IMR-90 (cell line): ENCODE data around the gene NDUFA3. TPM values are rescaled to one million over a fixed set of nuclear protein-coding genes. Genes with fewer than 3 reads are reported as not detected.
A peak's percentile ranks its signal among the peaks of the same experiment; 100 is the strongest.
"Not testable (repeated sequence)": the region's sequence is repeated elsewhere in the genome, so short reads cannot be mapped to it uniquely, and the experiment has no call there.

Experiments used
- ATAC-seq: fragments of 200-7000 bp; cut with Tn5 transposase; 2 replicates; pipeline ENCODE4 v1.9.1; 2020; ENCODE audit warnings: low read depth, mild to moderate bottlenecking, moderate library complexity
- BruUV-seq: library from RNA; stranded (reverse); fragments of 400-500 nt; replicated peaks from 2 replicates; lab custom pipeline; 2021; lab: Mats Ljungman, UMichigan
- CTCF ChIA-PET: fragments of 300-600 bp; formaldehyde crosslinking; extraction: SDS; loops from one replicate; lab custom pipeline; 2021; ENCODE audit warnings: antibody characterized with exemption; lab: Yijun Ruan, JAX
- POLR2A ChIA-PET: fragments of 300-600 bp; sonication (Branson Sonifier 250); formaldehyde crosslinking; loops from one replicate; lab custom pipeline; 2022; ENCODE audit warnings: antibody characterized with exemption; ENCODE audit not compliant: unreplicated experiment; lab: Charles Lee
- DNase-seq: peaks from one replicate; pipeline ENCODE4 v3.0.0; 2013
- H2AFZ ChIP-seq: replicated peaks from 2 replicates; pipeline ENCODE3; 2013; ENCODE audit warnings: low read length, mild to moderate bottlenecking; ENCODE audit not compliant: poor library complexity
- H2AK5ac ChIP-seq: 2 replicates; pipeline ENCODE4 v1.6.1; 2013; ENCODE audit warnings: low read depth, low read length, inconsistent platforms
- H2AK9ac ChIP-seq: replicated peaks from 2 replicates; pipeline ENCODE3; 2013; ENCODE audit warnings: mild to moderate bottlenecking, low read depth, low read length, moderate library complexity; ENCODE audit not compliant: poor library complexity
- H2BK120ac ChIP-seq: 2 replicates; pipeline ENCODE4 v1.6.1; 2013; ENCODE audit warnings: low read depth, low read length, inconsistent platforms
- H2BK15ac ChIP-seq: 3 replicates; pipeline ENCODE4 v1.6.1; 2013; ENCODE audit warnings: low read depth, low read length, inconsistent platforms
- H2BK20ac ChIP-seq: 2 replicates; pipeline ENCODE4 v1.6.1; 2013; ENCODE audit warnings: low read depth, mild to moderate bottlenecking, inconsistent platforms, low read length, moderate library complexity
- H2BK5ac ChIP-seq: 2 replicates; pipeline ENCODE4 v1.6.1; 2013; ENCODE audit warnings: mild to moderate bottlenecking, low read depth, low read length, inconsistent platforms; ENCODE audit not compliant: poor library complexity, severe bottlenecking
- H3K14ac ChIP-seq: replicated peaks from 2 replicates; pipeline ENCODE4 v1.6.1; 2013; ENCODE audit warnings: low read depth, low read length, inconsistent platforms
- H3K18ac ChIP-seq: 2 replicates; pipeline ENCODE4 v1.6.1; 2013; ENCODE audit warnings: low read depth, low read length, control low read depth
- H3K23ac ChIP-seq: 2 replicates; pipeline ENCODE4 v1.6.1; 2013; ENCODE audit warnings: low read depth, low read length, inconsistent platforms
- H3K27ac ChIP-seq: 2 replicates; pipeline ENCODE4 v1.5.1; 2013; ENCODE audit warnings: mild to moderate bottlenecking, control low read depth, low read length; ENCODE audit not compliant: insufficient read depth
- H3K27me3 ChIP-seq: 2 replicates; pipeline ENCODE4 v1.6.1; 2013; ENCODE audit warnings: low read length; ENCODE audit not compliant: control insufficient read depth, insufficient read depth
- H3K36me3 ChIP-seq: 2 replicates; pipeline ENCODE4 v1.6.1; 2013; ENCODE audit warnings: low read length, mixed read lengths; ENCODE audit not compliant: control insufficient read depth, insufficient read depth
- H3K4ac ChIP-seq: 2 replicates; pipeline ENCODE4 v1.6.1; 2013; ENCODE audit warnings: low read depth, low read length, inconsistent platforms
- H3K4me1 ChIP-seq: 2 replicates; pipeline ENCODE4 v1.6.1; 2013; ENCODE audit warnings: low read length, mixed read lengths; ENCODE audit not compliant: control insufficient read depth, insufficient read depth
- H3K4me2 ChIP-seq: 2 replicates; pipeline ENCODE4 v1.6.1; 2013; ENCODE audit warnings: low read depth, mild to moderate bottlenecking, control low read depth, low read length, moderate library complexity
- H3K4me3 ChIP-seq: 2 replicates; pipeline ENCODE4 v1.5.1; 2013; ENCODE audit warnings: low read depth, mild to moderate bottlenecking, control low read depth, low read length, moderate library complexity; ENCODE audit not compliant: insufficient read depth
- H3K56ac ChIP-seq: 2 replicates; pipeline ENCODE4 v1.6.1; 2013; ENCODE audit warnings: low read length, inconsistent platforms; ENCODE audit not compliant: insufficient read depth; ENCODE audit errors: extremely low read depth
- H3K79me1 ChIP-seq, 2 experiments: 2 replicates each; pipeline ENCODE4 v1.6.1; 2013; ENCODE audit warnings: low read length in 2 of 2, inconsistent platforms in 1 of 2, low read depth in 1 of 2
- H3K9ac ChIP-seq: 2 replicates; pipeline ENCODE4 v1.6.1; 2013; ENCODE audit warnings: low read depth, low read length, control low read depth
- H3K9me1 ChIP-seq: 2 replicates; pipeline ENCODE4 v1.6.1; 2013; ENCODE audit warnings: low read length, inconsistent platforms; ENCODE audit not compliant: insufficient read depth
- H3K9me3 ChIP-seq: 2 replicates; pipeline ENCODE4 v1.6.1; 2013; ENCODE audit warnings: low read length; ENCODE audit not compliant: control insufficient read depth, insufficient read depth
- H4K20me1 ChIP-seq: 2 replicates; pipeline ENCODE4 v1.6.1; 2013; ENCODE audit warnings: low read length, inconsistent platforms; ENCODE audit not compliant: insufficient read depth
- H4K5ac ChIP-seq: 2 replicates; pipeline ENCODE4 v1.6.1; 2013; ENCODE audit warnings: mild to moderate bottlenecking, low read depth, low read length, control low read depth
- H4K8ac ChIP-seq, 2 experiments: 2 replicates each; pipeline ENCODE4 v1.6.1; 2013; ENCODE audit warnings: low read depth in 2 of 2, low read length in 2 of 2, control low read depth in 1 of 2, inconsistent platforms in 1 of 2
- H4K91ac ChIP-seq: 2 replicates; pipeline ENCODE4 v1.6.1; 2013; ENCODE audit warnings: low read depth, low read length, inconsistent platforms; ENCODE audit not compliant: insufficient read depth
- CTCF ChIP-seq: conservative IDR thresholded peaks from 2 replicates; pipeline ENCODE4 v1.5.1; 2012; ENCODE audit warnings: mild to moderate bottlenecking, low read depth, low read length, improper control_type of control experiment
- MAZ ChIP-seq: IDR thresholded peaks from 2 replicates; pipeline ENCODE4 v1.6.1; 2012; ENCODE audit warnings: low read depth, mild to moderate bottlenecking, low read length, improper control_type of control experiment, moderate library complexity, borderline replicate concordance
- MXI1 ChIP-seq: IDR thresholded peaks from 2 replicates; pipeline ENCODE4 v1.6.1; 2012; ENCODE audit warnings: low read depth, mild to moderate bottlenecking, low read length, moderate library complexity, borderline replicate concordance
- WGBS, 2 experiments: methylation state at CpG; one replicate each; pipeline versions ENCODE4 v1.1.5 to v1.1.7; 2013; ENCODE audit warnings: missing lambda C conversion rate in 2 of 2; ENCODE audit not compliant: insufficient read length in 1 of 2; ENCODE audit errors: extremely low coverage in 2 of 2; 5-methylcytosine and 5-hydroxymethylcytosine counted together
- dilution Hi-C: fragments of 300-500 bp; cut with HindIII; formaldehyde crosslinking; loops from one replicate; pipeline ENCODE4 v1.14.3; 2018; ENCODE audit warnings: low sequenced_read_pairs; ENCODE audit not compliant: unreplicated experiment
- in situ Hi-C: fragments of 300-500 bp; cut with MboI; formaldehyde crosslinking; loops from 3 replicates; pipeline ENCODE4 v1.14.3; 2019; ENCODE audit warnings: low sequenced_read_pairs, inconsistent platforms, mixed read lengths
- intact Hi-C: fragments of 100-400 bp; cut with micrococcal nuclease; formaldehyde crosslinking; loops from 2 replicates; pipeline ENCODE4 v1.10.0; 2022
- polyA plus RNA-seq, 3 experiments: library from polyadenylated mRNA; depleted of rRNA; stranded (reverse); fragments of >200 nt; gene quantifications; 2 replicates each; pipeline ENCODE4 v1.2.3, GENCODE V29; 2012; ENCODE audit warnings: low replicate concordance in 1 of 3
- total RNA-seq: library from RNA; depleted of rRNA; stranded (reverse); fragments of >200 nt; gene quantifications from 2 replicates; pipeline ENCODE4 v1.2.3, GENCODE V29; 2012

The NDUFA3 gene
- total and polyA plus RNA-seq, 2 of the 4 experiments (the other 2 are of a cell fraction): 7.9 to 85.0 TPM

DNA sequence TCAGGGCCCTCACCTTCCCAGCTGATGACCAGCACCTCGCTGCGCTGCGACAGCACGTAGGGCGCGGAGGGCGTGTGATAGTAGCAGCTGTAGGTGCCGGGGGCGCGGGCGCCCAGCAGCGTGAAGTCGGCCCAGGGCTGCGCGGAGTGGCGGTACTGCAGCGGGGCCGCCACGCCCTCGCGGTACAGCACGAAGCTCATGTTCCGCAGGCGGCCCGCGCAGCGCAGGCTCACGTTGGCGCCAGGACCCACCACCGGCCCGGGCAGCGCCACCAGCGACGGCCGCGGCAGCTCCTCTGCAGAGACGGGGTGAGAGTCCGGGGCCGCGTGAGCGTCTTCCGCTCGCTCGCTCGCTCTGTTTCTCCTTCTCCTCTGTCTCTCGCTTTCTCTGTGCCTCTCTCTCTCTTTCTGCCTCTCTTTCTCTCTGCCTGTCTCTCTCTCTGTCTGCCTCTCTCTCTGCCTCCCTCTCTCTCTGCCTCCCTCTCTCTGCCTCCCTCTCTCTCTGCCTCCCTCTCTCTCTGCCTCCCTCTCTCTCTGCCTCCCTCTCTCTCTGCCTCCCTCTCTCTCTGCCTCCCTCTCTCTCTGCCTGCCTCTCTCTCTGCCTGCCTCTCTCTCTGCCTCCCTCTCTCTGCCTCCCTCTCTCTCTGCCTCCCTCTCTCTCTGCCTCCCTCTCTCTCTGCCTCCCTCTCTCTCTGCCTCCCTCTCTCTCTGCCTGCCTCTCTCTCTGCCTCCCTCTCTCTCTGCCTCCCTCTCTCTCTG lies 6.6 kb upstream of the NDUFA3 start:
- peak overlapping the region; percentile 39 for H3K4me3 ChIP-seq
- intact Hi-C loops: loop anchor here (5.0 to 10.0 kb wide), 2 partner anchors 289 to 761 kb away; partner anchors contain the start of gene ZNF845

More for the DNA sequence above, 6.6 kb upstream of the NDUFA3 start:
- TF ChIP-seq CTCF: 0 out of 2 replicates have a peak, but pooled peaks have one; percentile 13
- TF ChIP-seq MAZ: 0 out of 2 replicates have a peak, but pooled peaks have one; percentile 1
- peak; percentile 41; the same call in 1 of the 2 replicates for TF ChIP-seq MXI1
- POLR2A ChIA-PET, H3K14ac ChIP-seq, H3K36me3 ChIP-seq, H2AK5ac ChIP-seq, H3K9me3 ChIP-seq, H3K79me1 ChIP-seq, H2BK120ac ChIP-seq, H3K4ac ChIP-seq, in situ Hi-C loops, H2BK5ac ChIP-seq, H3K27me3 ChIP-seq, H2BK15ac ChIP-seq, H3K56ac ChIP-seq, dilution Hi-C loops, BruUV-seq, H4K20me1 ChIP-seq, H3K18ac ChIP-seq, H2BK20ac ChIP-seq, H3K23ac ChIP-seq, H4K91ac ChIP-seq, H3K27ac ChIP-seq, H3K4me1 ChIP-seq, H3K9me1 ChIP-seq: not testable (repeated sequence)
- Histone ChIP-seq H3K9ac (peak overlapping the region; percentile 31; the same call in 1 of the 2 replicates), H4K5ac (peak overlapping the region; percentile 78; the same call in 1 of the 2 replicates), H2AK9ac (peak overlapping the region; percentile 90), H3K4me2 (peak overlapping the region; percentile 85), H2AFZ (peak overlapping the region; percentile 97), H4K8ac (peak overlapping the region; percentile 32 to 63; a peak in 3 of 4 replicates)
- CTCF ChIA-PET: interaction anchor here (0.5 to 1.4 kb wide), 2 partner anchors 64 to 307 kb away, joined by 3 read pairs; no protein-coding TSS in a partner anchor
- ATAC-seq (peak; percentile 92), DNase-seq (peak; percentile 33)
- WGBS, 2 experiments: 1% methylated on average over 46 of the region's 46 CpGs; no CpG with 5 or more reads in 1 of the 2 experiments
